ENCODE measurements around the gene PIPOX.
A peak's percentile ranks its signal among the peaks of the same experiment; 100 is the strongest.

The PIPOX gene, protein sequence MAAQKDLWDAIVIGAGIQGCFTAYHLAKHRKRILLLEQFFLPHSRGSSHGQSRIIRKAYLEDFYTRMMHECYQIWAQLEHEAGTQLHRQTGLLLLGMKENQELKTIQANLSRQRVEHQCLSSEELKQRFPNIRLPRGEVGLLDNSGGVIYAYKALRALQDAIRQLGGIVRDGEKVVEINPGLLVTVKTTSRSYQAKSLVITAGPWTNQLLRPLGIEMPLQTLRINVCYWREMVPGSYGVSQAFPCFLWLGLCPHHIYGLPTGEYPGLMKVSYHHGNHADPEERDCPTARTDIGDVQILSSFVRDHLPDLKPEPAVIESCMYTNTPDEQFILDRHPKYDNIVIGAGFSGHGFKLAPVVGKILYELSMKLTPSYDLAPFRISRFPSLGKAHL

DNA sequence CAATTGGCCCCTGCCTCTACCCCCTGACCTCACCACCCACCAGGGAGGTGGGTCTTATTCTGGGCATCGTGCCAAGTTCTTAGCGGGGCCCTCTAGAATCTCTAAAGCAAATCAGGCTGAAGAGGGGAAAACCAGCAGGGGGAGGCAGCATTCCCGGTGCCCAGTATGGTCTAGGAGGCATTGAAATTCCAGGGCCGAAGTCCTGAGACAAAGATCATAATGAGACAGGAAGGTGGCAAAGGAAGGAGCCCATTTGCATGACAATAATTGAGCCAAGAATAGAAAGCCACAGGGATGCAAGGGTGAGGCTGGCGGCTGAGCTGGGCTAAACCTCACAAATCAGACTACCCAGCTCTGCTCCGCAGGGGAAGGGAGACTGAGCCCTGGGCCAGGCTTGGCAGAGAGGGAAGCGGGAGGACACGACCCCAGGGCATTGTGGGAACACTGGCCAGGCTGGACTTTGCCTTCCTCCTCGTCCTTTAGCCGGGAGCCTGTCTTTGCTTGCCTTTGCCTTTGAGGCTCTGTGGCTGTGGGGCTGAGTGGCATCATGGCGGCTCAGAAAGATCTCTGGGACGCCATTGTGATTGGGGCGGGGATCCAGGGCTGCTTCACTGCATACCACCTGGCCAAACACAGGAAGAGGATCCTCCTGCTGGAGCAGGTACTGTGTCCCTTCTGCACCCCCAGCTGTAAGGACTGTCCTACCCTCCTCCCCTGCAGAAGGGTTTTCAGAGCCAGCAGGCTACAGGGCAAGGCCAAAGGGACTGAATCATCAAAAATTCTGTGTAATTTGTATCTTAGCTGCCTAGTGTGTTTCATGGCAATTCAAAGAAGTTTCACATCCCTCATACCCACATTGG is at the start of gene PIPOX:
TSS of gene PIPOX (plus strand) at position 463 of the 860 bp plus-strand sequence. CDS start at position 548, 85 bp downstream.
- Histone ChIP-seq H3K4me3 (peak within 1 kb of the TSS; percentile 74), H3K9me3 (ENCODE audit: low read depth, low read length) (no peaks in the 10 kb centered on the region), H3K9ac (ENCODE audit: insufficient read length) (peak within 1 kb of the TSS; percentile 38), H3K27ac (peak within 1 kb of the TSS; percentile 83), H3K36me3 (ENCODE audit: insufficient read depth, low read length) (no peaks in the 10 kb centered on the region)
- DNase-seq (ENCODE audit: low read depth, low spot score) = peak; percentile 75
- TF ChIP-seq FOXP2 (optimal IDR thresholded peaks at IDR 0.05; ENCODE audit: control extremely low read depth, extremely low read length, insufficient read depth) (no peak), EZH2 (IDR thresholded peaks at IDR 0.05) (no peak), POLR2AphosphoS5 (IDR thresholded peaks at IDR 0.05; ENCODE audit: borderline replicate concordance, low read depth, low read length) (no peak)

DNA sequence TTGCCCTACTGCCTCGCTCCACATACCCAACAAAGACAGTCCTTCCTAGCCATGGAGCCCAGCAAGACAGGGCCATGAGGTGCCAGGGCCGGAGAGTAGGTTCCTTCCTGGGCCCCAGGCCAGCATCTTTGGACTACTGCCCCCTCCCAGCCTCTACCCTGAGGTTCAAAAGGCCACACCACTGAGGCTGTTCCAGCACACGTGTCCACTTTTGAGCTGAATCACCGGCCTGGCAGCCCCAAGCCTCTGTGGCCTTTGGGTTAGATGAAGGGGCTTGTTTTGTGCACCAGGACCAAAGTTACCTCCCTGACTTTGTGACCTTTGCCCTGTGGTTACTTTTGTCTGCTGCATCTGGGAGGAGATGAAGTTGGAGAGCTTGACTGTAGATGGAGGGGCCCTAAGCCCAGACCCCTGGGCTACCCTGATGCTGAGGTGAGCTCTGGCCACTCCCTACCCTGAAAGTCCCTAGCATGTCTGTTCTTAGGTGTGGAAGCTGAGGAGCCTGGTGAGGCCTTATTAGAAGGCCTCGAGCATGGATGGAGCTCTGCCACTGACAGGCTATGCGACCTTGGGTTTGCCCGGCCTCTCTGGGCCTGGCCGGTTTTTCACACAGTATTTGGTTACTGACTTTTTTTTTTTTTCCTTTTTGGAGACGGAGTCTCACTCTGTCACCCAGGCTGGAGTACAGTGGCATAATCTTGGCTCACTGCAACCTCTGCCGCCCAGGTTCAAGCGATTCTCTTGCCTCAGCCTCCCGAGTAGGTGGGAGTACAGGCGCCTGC is 49.1 kb upstream of the PIPOX start:
- no peak for DNase-seq (ENCODE audit: low read depth, low spot score)

DNA sequence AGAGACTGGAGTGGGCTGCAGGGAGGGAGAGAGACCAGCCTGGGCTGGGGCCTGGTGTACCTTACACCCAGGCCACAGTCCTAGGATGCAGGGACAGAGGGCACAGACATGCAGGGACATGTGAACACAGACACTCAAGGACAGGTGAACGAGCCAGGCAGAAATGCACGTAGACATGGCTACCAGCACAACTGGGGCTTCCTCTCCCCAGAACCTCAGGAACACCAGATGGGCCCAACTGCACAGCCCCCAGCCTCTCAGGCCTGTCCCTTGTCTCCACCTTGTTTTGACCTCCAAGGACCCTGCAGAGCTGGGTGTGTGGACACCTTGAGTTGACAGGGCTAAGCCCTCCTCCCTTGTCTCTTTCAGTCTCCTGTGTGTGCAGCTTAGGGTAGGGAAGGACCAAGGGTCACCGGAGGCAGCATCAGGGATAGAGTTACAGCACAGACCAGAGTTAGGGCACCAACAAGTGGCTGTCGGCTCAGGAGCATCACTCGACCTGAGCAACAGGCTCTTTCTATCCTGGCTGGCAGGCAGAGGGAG is 46.3 kb upstream of the PIPOX start:
- TF ChIP-seq FOXP2 (optimal IDR thresholded peaks at IDR 0.05; ENCODE audit: control extremely low read depth, extremely low read length, insufficient read depth) = no peak
- no peak for TF ChIP-seq POLR2AphosphoS5 (IDR thresholded peaks at IDR 0.05; ENCODE audit: borderline replicate concordance, low read depth, low read length)
- TF ChIP-seq EZH2 (IDR thresholded peaks at IDR 0.05) = no peak
- Histone ChIP-seq H3K27ac (no peak overlapping the region), H3K4me3 (no peak overlapping the region), H3K9ac (ENCODE audit: insufficient read length) (no peak overlapping the region), H3K36me3 (ENCODE audit: insufficient read depth, low read length) (no peaks in the 10 kb centered on the region), H3K9me3 (ENCODE audit: low read depth, low read length) (no peaks in the 10 kb centered on the region)
- DNase-seq (ENCODE audit: low read depth, low spot score) = no peak

More for the DNA sequence above, 49.1 kb upstream of the PIPOX start:
- Histone ChIP-seq H3K27ac (no peak overlapping the region), H3K9me3 (ENCODE audit: low read depth, low read length) (no peaks in the 10 kb centered on the region), H3K4me3 (no peak overlapping the region), H3K9ac (ENCODE audit: insufficient read length) (no peak overlapping the region), H3K36me3 (ENCODE audit: insufficient read depth, low read length) (no peaks in the 10 kb centered on the region)
- no peak for TF ChIP-seq POLR2AphosphoS5 (IDR thresholded peaks at IDR 0.05; ENCODE audit: borderline replicate concordance, low read depth, low read length)
- no peak for TF ChIP-seq FOXP2 (optimal IDR thresholded peaks at IDR 0.05; ENCODE audit: control extremely low read depth, extremely low read length, insufficient read depth)
- no peak for TF ChIP-seq EZH2 (IDR thresholded peaks at IDR 0.05)

DNA sequence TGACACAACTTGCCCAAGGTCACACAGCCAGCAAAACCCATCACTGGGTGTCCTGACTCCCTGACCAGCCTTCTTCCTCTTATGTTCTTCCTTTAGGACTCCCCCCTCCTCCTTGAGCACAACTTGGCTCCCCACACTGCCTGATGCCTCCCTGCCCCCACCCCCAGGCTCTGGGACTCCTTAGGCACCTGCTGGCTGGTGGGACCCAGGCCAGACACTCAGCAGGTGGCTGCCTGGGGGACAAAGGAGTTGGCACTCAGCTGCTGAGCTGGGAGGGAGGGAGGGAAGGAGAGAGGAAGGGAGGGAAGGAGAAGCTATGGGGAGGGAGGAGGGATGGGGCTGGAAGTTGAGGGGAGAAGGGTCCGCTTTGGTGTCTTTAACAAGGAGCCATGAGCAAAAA is 45.1 kb upstream of the PIPOX start:
- DNase-seq (ENCODE audit: low read depth, low spot score) = no peak
- no peaks in the 10 kb centered on the region for H3K36me3 ChIP-seq (ENCODE audit: insufficient read depth, low read length)
- H3K9me3 ChIP-seq (ENCODE audit: low read depth, low read length) = no peaks in the 10 kb centered on the region
- TF ChIP-seq EZH2 (IDR thresholded peaks at IDR 0.05) = no peak
- no peak for TF ChIP-seq FOXP2 (optimal IDR thresholded peaks at IDR 0.05; ENCODE audit: control extremely low read depth, extremely low read length, insufficient read depth)
- TF ChIP-seq POLR2AphosphoS5 (IDR thresholded peaks at IDR 0.05; ENCODE audit: borderline replicate concordance, low read depth, low read length) = no peak
- no peak overlapping the region for H3K4me3 ChIP-seq
- H3K27ac ChIP-seq = no peak overlapping the region
- H3K9ac ChIP-seq (ENCODE audit: insufficient read length) = no peak overlapping the region

DNA sequence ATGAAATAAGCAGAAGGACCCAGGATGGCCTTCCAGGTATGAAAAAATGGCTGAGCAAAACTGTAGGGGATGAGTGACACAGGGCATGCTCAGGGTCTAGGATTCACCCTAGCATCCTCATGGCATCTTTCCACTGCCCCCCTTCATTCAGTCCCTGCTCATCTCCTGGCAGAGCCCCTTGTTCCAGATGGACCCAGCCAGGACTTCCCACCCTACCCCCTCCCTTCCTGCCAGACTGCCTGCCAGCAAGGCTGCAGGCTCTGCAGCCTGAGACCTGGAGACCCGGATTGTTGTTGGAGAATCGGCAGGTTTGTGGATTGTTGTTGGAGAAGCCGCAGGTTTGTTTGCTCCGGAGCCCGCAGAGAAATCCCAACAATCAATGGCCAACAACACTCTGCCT is 43.7 kb upstream of the PIPOX start:
- no peak for DNase-seq (ENCODE audit: low read depth, low spot score)
- Histone ChIP-seq H3K4me3 (no peak overlapping the region), H3K27ac (no peak overlapping the region), H3K9ac (ENCODE audit: insufficient read length) (no peak overlapping the region), H3K9me3 (ENCODE audit: low read depth, low read length) (no peaks in the 10 kb centered on the region), H3K36me3 (ENCODE audit: insufficient read depth, low read length) (no peaks in the 10 kb centered on the region)
- TF ChIP-seq EZH2 (IDR thresholded peaks at IDR 0.05) = no peak
- TF ChIP-seq POLR2AphosphoS5 (IDR thresholded peaks at IDR 0.05; ENCODE audit: borderline replicate concordance, low read depth, low read length) = no peak
- TF ChIP-seq FOXP2 (optimal IDR thresholded peaks at IDR 0.05; ENCODE audit: control extremely low read depth, extremely low read length, insufficient read depth) = no peak

DNA sequence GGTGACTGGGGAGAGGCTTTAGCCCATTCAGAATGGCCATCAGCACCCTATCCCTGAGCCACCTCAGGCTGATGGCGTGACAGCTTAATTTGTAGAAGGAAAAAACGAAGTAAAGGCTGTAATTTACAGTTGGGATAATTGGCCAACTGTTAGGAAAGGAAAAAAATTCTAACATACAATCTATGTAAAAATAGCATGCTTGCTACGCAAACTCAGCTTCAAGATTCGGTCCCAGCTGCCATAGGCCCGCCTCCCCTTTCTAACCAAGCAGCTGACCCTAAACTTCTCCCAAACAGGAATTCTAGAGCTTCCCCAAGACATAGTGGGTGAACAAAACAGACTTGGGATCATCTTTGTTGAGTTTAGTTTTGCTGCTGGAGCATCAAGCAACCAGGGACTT is 42.0 kb upstream of the PIPOX start:
- H3K36me3 ChIP-seq (ENCODE audit: insufficient read depth, low read length) = no peaks in the 10 kb centered on the region
- no peaks in the 10 kb centered on the region for H3K9me3 ChIP-seq (ENCODE audit: low read depth, low read length)
- H3K9ac ChIP-seq (ENCODE audit: insufficient read length) = no peak overlapping the region
- no peak for TF ChIP-seq EZH2 (IDR thresholded peaks at IDR 0.05)
- TF ChIP-seq FOXP2 (optimal IDR thresholded peaks at IDR 0.05; ENCODE audit: control extremely low read depth, extremely low read length, insufficient read depth) = no peak
- no peak for TF ChIP-seq POLR2AphosphoS5 (IDR thresholded peaks at IDR 0.05; ENCODE audit: borderline replicate concordance, low read depth, low read length)
- H3K27ac ChIP-seq = no peak overlapping the region
- DNase-seq (ENCODE audit: low read depth, low spot score) = no peak
- H3K4me3 ChIP-seq = no peak overlapping the region

DNA sequence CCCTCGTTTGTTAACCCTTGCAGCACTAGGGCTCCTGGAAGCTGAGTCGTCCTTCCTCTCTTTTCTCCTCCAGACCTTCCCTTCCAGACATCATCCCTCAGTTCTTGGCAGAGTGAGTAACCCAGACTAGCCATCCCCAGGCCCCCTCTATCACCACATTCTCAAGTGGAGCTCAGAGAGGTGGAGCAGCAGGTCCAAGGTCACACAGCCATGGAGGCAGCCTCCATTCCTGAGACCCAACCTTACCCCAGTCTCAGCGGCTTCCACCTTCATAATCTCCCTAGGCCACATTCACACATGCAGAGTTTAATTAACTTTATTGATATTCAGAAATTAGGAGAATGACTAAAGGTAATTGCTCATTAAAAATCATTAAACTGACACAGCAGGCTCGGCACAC is 40.1 kb upstream of the PIPOX start:
- H3K9ac ChIP-seq (ENCODE audit: insufficient read length) = no peak overlapping the region
- H3K27ac ChIP-seq = no peak overlapping the region
- no peak overlapping the region for H3K4me3 ChIP-seq
- TF ChIP-seq FOXP2 (optimal IDR thresholded peaks at IDR 0.05; ENCODE audit: control extremely low read depth, extremely low read length, insufficient read depth) (no peak), EZH2 (IDR thresholded peaks at IDR 0.05) (no peak), POLR2AphosphoS5 (IDR thresholded peaks at IDR 0.05; ENCODE audit: borderline replicate concordance, low read depth, low read length) (no peak)
- no peaks in the 10 kb centered on the region for H3K9me3 ChIP-seq (ENCODE audit: low read depth, low read length)
- H3K36me3 ChIP-seq (ENCODE audit: insufficient read depth, low read length) = no peaks in the 10 kb centered on the region
- no peak for DNase-seq (ENCODE audit: low read depth, low spot score)

Data from SK-N-MC (cell line).